AG04449 (cell line): ENCODE results near the gene TIFAB.

ENCODE experiments used
- CTCF ChIA-PET: fragments of 350-600 bp; formaldehyde crosslinking; extraction: SDS; loops from one replicate; lab custom pipeline; 2021; ENCODE audit warnings: antibody characterized with exemption; lab: Yijun Ruan, JAX
- POLR2A ChIA-PET: fragments of 400-600, 350-600 bp; formaldehyde crosslinking; extraction: SDS; loops from one replicate; lab custom pipeline; 2020; ENCODE audit warnings: antibody characterized with exemption, inconsistent platforms; lab: Yijun Ruan, JAX
- DNase-seq: peaks from one replicate; pipeline ENCODE4 v3.0.0-alpha.2; 2010; ENCODE audit warnings: low read depth, low spot score
- H3K4me3 ChIP-seq: 2 replicates; pipeline ENCODE4 v1.5.1; 2011; ENCODE audit warnings: low read depth, mild to moderate bottlenecking, control low read depth, low read length
- TF ChIP-seq, protein P1 (sequence below): IDR thresholded peaks from one replicate; pipeline ENCODE4 v1.5.1; 2011; ENCODE audit warnings: mild to moderate bottlenecking, moderate library complexity, low read length, control low read depth, inconsistent platforms; ENCODE audit not compliant: insufficient read depth; ENCODE audit errors: missing control alignments

TIFAB gene

GRCh38 chr5:135399794-135400542 lies 52.2 kb downstream of the TIFAB start:
- DNase-seq: no peak

DNA sequence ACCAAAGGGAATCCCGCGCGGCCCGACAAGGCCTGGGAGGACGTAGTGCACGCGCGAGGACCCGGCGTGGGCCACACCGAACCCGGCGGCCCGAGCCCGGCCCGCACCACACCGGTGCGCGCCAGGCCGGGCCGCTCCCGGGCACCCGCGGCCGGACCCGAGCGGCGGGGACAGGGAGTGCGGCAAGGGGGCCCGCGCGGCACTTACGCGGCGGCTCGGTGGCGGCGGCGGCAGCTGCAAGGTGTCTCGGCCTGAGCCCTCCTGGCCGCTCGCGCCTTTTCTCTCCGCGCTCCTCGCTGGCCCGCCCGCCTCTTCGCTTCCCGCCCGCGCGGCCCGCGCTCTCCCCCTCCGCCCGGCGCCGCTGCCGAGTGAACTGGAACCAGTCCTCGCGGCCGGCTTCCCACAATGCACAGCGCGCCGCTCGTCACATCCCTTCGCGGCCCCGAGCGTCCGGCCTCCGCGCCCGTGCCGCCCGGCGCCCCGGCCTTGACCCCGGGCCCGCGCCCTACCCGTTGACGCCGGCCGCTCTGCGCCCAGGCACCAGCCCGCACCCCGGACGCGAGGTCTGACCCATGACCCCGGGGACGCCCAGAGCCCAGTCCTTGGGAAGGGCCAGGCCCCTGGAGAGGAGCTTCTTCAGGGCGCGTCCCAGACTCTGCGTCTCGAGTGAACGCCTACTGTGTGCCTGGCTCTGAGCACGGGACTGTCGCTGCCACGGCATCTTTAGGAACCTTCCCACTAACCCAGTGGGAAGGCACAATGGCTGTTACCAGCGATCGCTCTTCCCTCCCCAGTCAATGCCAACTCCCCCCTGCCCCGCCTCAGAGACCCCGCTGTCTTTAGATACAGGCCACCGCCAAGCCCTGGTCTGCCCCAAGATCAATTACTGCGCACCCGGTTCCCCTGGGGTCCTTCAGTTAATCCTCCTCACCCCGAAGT lies 53.0 kb downstream of the TIFAB start, which contains the start of gene MACROH2A1:
TSS of gene MACROH2A1 (minus strand) at position 377 of the 939 bp plus-strand sequence. CDS start 10,138 bp downstream, outside the sequence.
- POLR2A ChIA-PET: interaction anchor here (1.2 kb wide), 1 partner anchor 27 kb away, joined by 3 read pairs; no protein-coding TSS in a partner anchor
- no peak for DNase-seq
- TF ChIP-seq, protein P1, sequence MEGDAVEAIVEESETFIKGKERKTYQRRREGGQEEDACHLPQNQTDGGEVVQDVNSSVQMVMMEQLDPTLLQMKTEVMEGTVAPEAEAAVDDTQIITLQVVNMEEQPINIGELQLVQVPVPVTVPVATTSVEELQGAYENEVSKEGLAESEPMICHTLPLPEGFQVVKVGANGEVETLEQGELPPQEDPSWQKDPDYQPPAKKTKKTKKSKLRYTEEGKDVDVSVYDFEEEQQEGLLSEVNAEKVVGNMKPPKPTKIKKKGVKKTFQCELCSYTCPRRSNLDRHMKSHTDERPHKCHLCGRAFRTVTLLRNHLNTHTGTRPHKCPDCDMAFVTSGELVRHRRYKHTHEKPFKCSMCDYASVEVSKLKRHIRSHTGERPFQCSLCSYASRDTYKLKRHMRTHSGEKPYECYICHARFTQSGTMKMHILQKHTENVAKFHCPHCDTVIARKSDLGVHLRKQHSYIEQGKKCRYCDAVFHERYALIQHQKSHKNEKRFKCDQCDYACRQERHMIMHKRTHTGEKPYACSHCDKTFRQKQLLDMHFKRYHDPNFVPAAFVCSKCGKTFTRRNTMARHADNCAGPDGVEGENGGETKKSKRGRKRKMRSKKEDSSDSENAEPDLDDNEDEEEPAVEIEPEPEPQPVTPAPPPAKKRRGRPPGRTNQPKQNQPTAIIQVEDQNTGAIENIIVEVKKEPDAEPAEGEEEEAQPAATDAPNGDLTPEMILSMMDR: no peak
- CTCF ChIA-PET: interaction anchor here (0.7 to 1.8 kb wide), 4 partner anchors 25 to 167 kb away, joined by 3 to 6 read pairs (median 4); no protein-coding TSS in a partner anchor
- peak within 1 kb of the TSS; percentile 77 for H3K4me3 ChIP-seq

More at GRCh38 chr5:135399794-135400542, 52.2 kb downstream of the TIFAB start:
- TF ChIP-seq, protein P1: no peak
- ChIA-PET POLR2A (interaction anchor here (1.2 kb wide), 1 partner anchor 26 kb away, joined by 3 read pairs; no protein-coding TSS in a partner anchor), CTCF (interaction anchor here (0.7 to 1.8 kb wide), 4 partner anchors 24 to 166 kb away, joined by 3 to 6 read pairs (median 4); no protein-coding TSS in a partner anchor)
- peak overlapping the region; percentile 77 for H3K4me3 ChIP-seq

DNA sequence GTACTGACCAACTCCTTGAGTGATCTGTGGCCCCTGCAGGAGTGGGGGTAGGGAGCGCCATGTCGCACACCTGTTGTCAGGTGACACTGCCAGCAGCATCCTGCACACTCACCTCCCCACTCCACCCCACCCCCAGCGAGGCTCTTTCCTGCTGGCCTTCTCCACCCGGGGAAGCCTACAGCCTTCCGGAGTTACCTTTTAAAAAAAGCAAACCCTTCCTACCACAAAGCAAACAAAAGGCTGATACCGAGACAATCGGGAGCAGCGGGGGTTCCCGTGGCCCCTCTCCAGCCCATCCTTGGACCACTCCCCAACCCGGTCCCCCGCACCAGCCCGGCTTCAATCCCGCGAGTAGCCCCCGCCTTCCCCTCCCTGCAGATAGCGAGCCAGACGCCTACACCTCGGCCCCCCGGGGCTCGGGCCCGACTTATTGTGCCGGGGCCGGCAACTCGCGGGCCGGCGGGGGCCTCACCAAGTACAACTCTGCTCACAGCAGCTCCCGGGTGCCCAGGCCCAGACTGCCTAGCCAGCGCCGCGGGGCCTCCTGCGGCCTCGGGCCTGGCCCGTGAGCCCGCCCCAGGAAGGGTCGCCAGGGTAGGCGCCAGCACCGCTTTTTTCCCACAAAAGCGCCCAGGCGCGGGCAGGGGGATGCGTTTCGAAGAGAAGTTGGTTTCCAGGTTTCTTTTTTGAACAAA lies 53.8 kb downstream of the TIFAB start:
- POLR2A ChIA-PET: no interaction called here
- peak overlapping the region; percentile 77 for H3K4me3 ChIP-seq
- DNase-seq: no peak
- TF ChIP-seq, protein P1: no peak
- CTCF ChIA-PET: interaction anchor here (1.8 kb wide), 1 partner anchor 28 kb away, joined by 5 read pairs; no protein-coding TSS in a partner anchor
